Measurements from ENCODE around the gene CCDC81. TPM values are rescaled to one million over a fixed set of nuclear protein-coding genes. Genes with fewer than 3 reads are reported as not detected.

CCDC81 gene
- total and polyA plus RNA-seq, 2 of the 4 experiments (the other 2 are of a cell fraction): 3.1 to 6.5 TPM

DNA sequence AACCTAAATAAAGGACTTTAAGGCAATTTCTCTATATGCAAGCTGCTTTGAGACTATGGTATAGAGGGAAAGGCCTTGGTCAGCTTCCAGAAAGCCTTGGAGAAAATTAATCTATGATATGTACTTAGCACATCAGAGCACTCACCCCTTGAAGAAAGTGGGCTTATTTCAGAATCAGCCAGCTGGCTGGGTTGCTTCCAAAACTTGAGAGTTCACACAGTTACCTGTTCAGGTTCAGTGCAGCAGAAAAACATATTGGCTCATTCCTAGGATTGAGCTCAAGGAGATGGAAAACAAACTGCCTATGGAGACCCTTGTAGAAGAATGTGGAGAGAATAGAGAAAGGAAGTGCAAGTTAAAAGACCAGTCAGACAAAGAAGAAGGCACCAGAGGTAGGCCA is 22.7 kb downstream of the CCDC81 start:
- H3K4me2 ChIP-seq (ENCODE audit: low read depth, low read length): no peak overlapping the region
- dilution Hi-C loops (cut with HindIII; ENCODE audit: low sequenced_read_pairs, unreplicated experiment): no loop called here

More for the DNA sequence above, 22.7 kb downstream of the CCDC81 start:
- Histone ChIP-seq H3K4me3 (ENCODE audit: insufficient read depth, low read depth, low read length) (no peak overlapping the region), H4K91ac (ENCODE audit: insufficient read depth, low read depth, low read length) (peak overlapping the region; percentile 94), H3K56ac (ENCODE audit: extremely low read depth, insufficient read depth, low read length) (no peak overlapping the region), H2AFZ (replicated peaks; ENCODE audit: low read length, poor library complexity) (no peak overlapping the region), H2AK5ac (ENCODE audit: low read depth, low read length) (0 out of 2 replicates have a peak overlapping the region, but pooled peaks have one; percentile 43), H2BK15ac (ENCODE audit: low read depth, low read length) (peak overlapping the region; percentile 66; the same call in 2 of the 3 replicates), H3K4ac (ENCODE audit: low read depth, low read length) (peak overlapping the region; percentile 77), H4K5ac (ENCODE audit: low read depth, low read length) (peak overlapping the region; percentile 15; the same call in 1 of the 2 replicates), H3K27ac (ENCODE audit: insufficient read depth, low read length) (no peak overlapping the region), H3K79me1 (ENCODE audit: low read depth in 1 of 2, low read length in 2 of 2) (peaks cover 0 to 4% of the 10 kb centered on the region in 2 experiments; a peak in 2 of 4 replicates), H3K27me3 (ENCODE audit: control insufficient read depth, insufficient read depth, low read length) (no peaks in the 10 kb centered on the region), H2BK5ac (ENCODE audit: low read depth, low read length, poor library complexity, severe bottlenecking) (peak overlapping the region; percentile 83), H3K23ac (ENCODE audit: low read depth, low read length) (peak overlapping the region; percentile 65; the same call in 1 of the 2 replicates), H3K14ac (replicated peaks; ENCODE audit: low read depth, low read length) (peak overlapping the region; percentile 64), H3K9me3 (ENCODE audit: control insufficient read depth, insufficient read depth, low read length) (no peaks in the 10 kb centered on the region), H2BK20ac (ENCODE audit: low read depth, low read length) (peak overlapping the region; percentile 89), H2AK9ac (replicated peaks; ENCODE audit: low read depth, low read length, poor library complexity) (no peak overlapping the region), H3K9me1 (ENCODE audit: insufficient read depth, low read length) (peaks cover 5% of the 10 kb centered on the region; the same call in 1 of the 2 replicates), H2BK120ac (ENCODE audit: low read depth, low read length) (peak overlapping the region; percentile 96), H3K36me3 (ENCODE audit: control insufficient read depth, insufficient read depth, low read length) (no peaks in the 10 kb centered on the region), H3K18ac (ENCODE audit: low read depth, low read length) (peak overlapping the region; percentile 11; the same call in 1 of the 2 replicates), H4K20me1 (ENCODE audit: insufficient read depth, low read length) (no peaks in the 10 kb centered on the region), H3K9ac (ENCODE audit: low read depth, low read length) (no peak overlapping the region), H4K8ac (ENCODE audit: low read depth in 2 of 2, low read length in 2 of 2) (peak overlapping the region; percentile 61 to 66; a peak in 3 of 4 replicates), H3K4me1 (ENCODE audit: control insufficient read depth, insufficient read depth, low read length) (peaks cover 14% of the 10 kb centered on the region)
- intact Hi-C loops (cut with micrococcal nuclease) (no loop called here), in situ Hi-C loops (cut with MboI; ENCODE audit: low sequenced_read_pairs) (no loop called here)
- no peak for TF ChIP-seq RFX5 (IDR thresholded peaks at IDR 0.05; ENCODE audit: low read depth, low read length)
- no peak for TF ChIP-seq RCOR1 (IDR thresholded peaks at IDR 0.05; ENCODE audit: insufficient replicate concordance, low read length)
- TF ChIP-seq BHLHE40 (IDR thresholded peaks at IDR 0.05; ENCODE audit: low read depth, low read length): no peak
- ATAC-seq (ENCODE audit: low read depth) (no peak), DNase-seq (no peak)
- no TSS peak for BruUV-seq (replicated peaks)
- CTCF ChIA-PET: no interaction called here
- POLR2A ChIA-PET (ENCODE audit: unreplicated experiment): interaction anchor here (1.0 kb wide), 1 partner anchor 121 kb away, joined by 12 read pairs; no protein-coding TSS in a partner anchor
